Measurements from ENCODE around the gene RNU1-2.
"Not testable (repeated sequence)": the region's sequence is repeated elsewhere in the genome, so short reads cannot be mapped to it uniquely, and the experiment has no call there.

Gene RNU1-2

GRCh38 chr1:16888860-16889816, 6.6 kb upstream of the RNU1-2 start:
- peak; percentile 65 for DNase-seq (ENCODE audit: low read depth)

GRCh38 chr1:16890539-16891021, 5.2 kb upstream of the RNU1-2 start:
- not testable (repeated sequence) for DNase-seq (ENCODE audit: low read depth)

- DNase-seq (ENCODE audit: low read depth), result not testable (repeated sequence)
Observed at GRCh38 chr1:16891057-16891456, 4.7 kb upstream of the RNU1-2 start.

GRCh38 chr1:16892978-16893525, 2.7 kb upstream of the RNU1-2 start:
- not testable (repeated sequence) for DNase-seq (ENCODE audit: low read depth)

GRCh38 chr1:16893796-16894195, 2.0 kb upstream of the RNU1-2 start:
- not testable (repeated sequence) for DNase-seq (ENCODE audit: low read depth)

GRCh38 chr1:16894338-16894737, 1.4 kb upstream of the RNU1-2 start:
- not testable (repeated sequence) for DNase-seq (ENCODE audit: low read depth)

GRCh38 chr1:16895233-16895597, 565 bp upstream of the RNU1-2 start:
- not testable (repeated sequence) for DNase-seq (ENCODE audit: low read depth)

GRCh38 chr1:16896316-16897055, 706 bp downstream of the RNU1-2 start:
- peak; percentile 99 for DNase-seq (ENCODE audit: low read depth)

- DNase-seq (ENCODE audit: low read depth), result peak; percentile 52
Observed at GRCh38 chr1:16897653-16898052, 1.9 kb downstream of the RNU1-2 start.

GRCh38 chr1:16898298-16898697, 2.5 kb downstream of the RNU1-2 start:
- peak; percentile 59 for DNase-seq (ENCODE audit: low read depth)

- not testable (repeated sequence) for DNase-seq (ENCODE audit: low read depth)
Observed at GRCh38 chr1:16899020-16899419, 3.2 kb downstream of the RNU1-2 start.

GRCh38 chr1:16900751-16901150, 5.0 kb downstream of the RNU1-2 start:
- peak; percentile 47 for DNase-seq (ENCODE audit: low read depth)

- DNase-seq (ENCODE audit: low read depth), result not testable (repeated sequence)
Observed at GRCh38 chr1:16901371-16901770, 5.6 kb downstream of the RNU1-2 start.

- peak; percentile 57 for DNase-seq (ENCODE audit: low read depth)
Observed at GRCh38 chr1:16903054-16903453, 7.3 kb downstream of the RNU1-2 start.

GRCh38 chr1:16903458-16903796, 7.6 kb downstream of the RNU1-2 start:
- DNase-seq (ENCODE audit: low read depth), result no peak

- peak; percentile 99 for DNase-seq (ENCODE audit: low read depth)
Observed at GRCh38 chr1:16904560-16905109, 8.9 kb downstream of the RNU1-2 start.

- DNase-seq (ENCODE audit: low read depth), result peak; percentile 96
Observed at GRCh38 chr1:16905110-16905867, 9.5 kb downstream of the RNU1-2 start.

GRCh38 chr1:16905868-16906702, 10.3 kb downstream of the RNU1-2 start:
- peak; percentile 41 for DNase-seq (ENCODE audit: low read depth)

GRCh38 chr1:16906873-16907272, 11.1 kb downstream of the RNU1-2 start:
- no peak for DNase-seq (ENCODE audit: low read depth)

Measured in ELR (cell line).